WTC11 (cell line): ENCODE data around the gene DNPH1.

Experiments used
- ATF1 ChIP-seq: sonication (generic); formaldehyde crosslinking; IDR thresholded peaks from 2 replicates; pipeline ENCODE4 v1.8.1; 2023; ENCODE audit warnings: mild to moderate bottlenecking, moderate library complexity, missing genetic modification reagents
- ELF4 ChIP-seq: sonication (generic); formaldehyde crosslinking; IDR thresholded peaks from 2 replicates; pipeline ENCODE4 v1.8.1; 2022; ENCODE audit warnings: low read depth, mild to moderate bottlenecking, moderate library complexity, missing genetic modification reagents
- NFATC4 ChIP-seq: fragments of 250-450 bp; sonication (Bioruptor Pico); IDR thresholded peaks from 2 replicates; pipeline ENCODE4 v1.9.0; 2021; ENCODE audit warnings: mild to moderate bottlenecking
- NR1H2 ChIP-seq: sonication (generic); formaldehyde crosslinking; IDR thresholded peaks from 2 replicates; pipeline ENCODE4 v1.9.0; 2021; ENCODE audit warnings: mild to moderate bottlenecking, moderate library complexity, missing genetic modification reagents
- OVOL2 ChIP-seq: fragments of 250-450 bp; sonication (Bioruptor Pico); IDR thresholded peaks from 2 replicates; pipeline ENCODE4 v1.9.0; 2021; ENCODE audit warnings: mild to moderate bottlenecking, borderline replicate concordance
- SMAD4 ChIP-seq: sonication (generic); formaldehyde crosslinking; IDR thresholded peaks from 2 replicates; pipeline ENCODE4 v1.8.0; 2022; ENCODE audit warnings: mild to moderate bottlenecking, missing genetic modification reagents
- SP1 ChIP-seq: sonication (generic); formaldehyde crosslinking; conservative IDR thresholded peaks from 2 replicates; pipeline ENCODE4 v1.8.1; 2022; ENCODE audit warnings: missing genetic modification reagents
- TEAD4 ChIP-seq: sonication (generic); formaldehyde crosslinking; IDR thresholded peaks from 2 replicates; pipeline ENCODE4 v1.8.0; 2022; ENCODE audit warnings: mild to moderate bottlenecking, missing genetic modification reagents
- TF ChIP-seq, protein P1 (sequence below): fragments of 200-600 bp; IDR thresholded peaks from 2 replicates; pipeline ENCODE4 v1.8.0; 2022; ENCODE audit warnings: antibody characterized with exemption
- TF ChIP-seq, protein P2 (sequence below): sonication (generic); formaldehyde crosslinking; IDR thresholded peaks from 2 replicates; pipeline ENCODE4 v1.8.1; 2022; ENCODE audit warnings: low read depth, mild to moderate bottlenecking, moderate library complexity, missing genetic modification reagents, borderline replicate concordance
- TF ChIP-seq, protein P3 (sequence below): sonication (generic); formaldehyde crosslinking; IDR thresholded peaks from 2 replicates; pipeline ENCODE4 v1.8.1; 2022; ENCODE audit warnings: low read depth, missing genetic modification reagents, borderline replicate concordance
- TF ChIP-seq, protein P4 (sequence below): sonication (generic); formaldehyde crosslinking; IDR thresholded peaks from 2 replicates; pipeline ENCODE4 v1.8.1; 2023; ENCODE audit warnings: mild to moderate bottlenecking, moderate library complexity, missing genetic modification reagents
- TF ChIP-seq, protein P5 (sequence below): sonication (generic); formaldehyde crosslinking; IDR thresholded peaks from 2 replicates; pipeline ENCODE4 v1.8.0; 2022; ENCODE audit warnings: mild to moderate bottlenecking, missing genetic modification reagents
- TF ChIP-seq, protein P6 (sequence below): sonication (generic); formaldehyde crosslinking; IDR thresholded peaks from 2 replicates; pipeline ENCODE4 v1.8.1; 2023; ENCODE audit warnings: mild to moderate bottlenecking, missing genetic modification reagents

DNA sequence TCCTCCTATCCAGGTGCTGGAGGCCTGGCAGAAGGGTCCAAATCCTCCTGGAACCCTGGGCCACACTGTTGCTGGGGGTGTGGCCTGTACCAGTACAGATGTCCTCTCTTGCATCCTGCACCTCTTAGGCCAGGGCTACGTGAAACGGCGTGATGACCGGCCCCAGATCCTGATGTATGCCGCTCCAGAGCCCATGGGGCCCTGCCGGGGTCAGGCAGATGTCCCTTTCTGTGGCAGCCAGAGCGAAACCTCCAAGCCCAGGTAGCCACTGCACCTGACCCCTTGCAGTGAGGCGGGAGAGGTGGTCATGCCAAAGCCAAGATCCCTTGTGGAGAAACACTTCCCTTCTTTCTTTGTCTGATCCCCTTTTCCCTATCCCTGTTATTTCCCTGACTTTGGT, 14.2 kb downstream of the DNPH1 start:
- TF ChIP-seq ATF1 (CRISPR knock-in tag) (no peak), SMAD4 (CRISPR knock-in tag) (no peak), OVOL2 (no peak), NR1H2 (CRISPR knock-in tag) (no peak), ELF4 (CRISPR knock-in tag) (no peak), NFATC4 (CRISPR knock-in tag) (no peak), SP1 (no peak), TEAD4 (CRISPR knock-in tag) (no peak)
- TF ChIP-seq, protein P1, sequence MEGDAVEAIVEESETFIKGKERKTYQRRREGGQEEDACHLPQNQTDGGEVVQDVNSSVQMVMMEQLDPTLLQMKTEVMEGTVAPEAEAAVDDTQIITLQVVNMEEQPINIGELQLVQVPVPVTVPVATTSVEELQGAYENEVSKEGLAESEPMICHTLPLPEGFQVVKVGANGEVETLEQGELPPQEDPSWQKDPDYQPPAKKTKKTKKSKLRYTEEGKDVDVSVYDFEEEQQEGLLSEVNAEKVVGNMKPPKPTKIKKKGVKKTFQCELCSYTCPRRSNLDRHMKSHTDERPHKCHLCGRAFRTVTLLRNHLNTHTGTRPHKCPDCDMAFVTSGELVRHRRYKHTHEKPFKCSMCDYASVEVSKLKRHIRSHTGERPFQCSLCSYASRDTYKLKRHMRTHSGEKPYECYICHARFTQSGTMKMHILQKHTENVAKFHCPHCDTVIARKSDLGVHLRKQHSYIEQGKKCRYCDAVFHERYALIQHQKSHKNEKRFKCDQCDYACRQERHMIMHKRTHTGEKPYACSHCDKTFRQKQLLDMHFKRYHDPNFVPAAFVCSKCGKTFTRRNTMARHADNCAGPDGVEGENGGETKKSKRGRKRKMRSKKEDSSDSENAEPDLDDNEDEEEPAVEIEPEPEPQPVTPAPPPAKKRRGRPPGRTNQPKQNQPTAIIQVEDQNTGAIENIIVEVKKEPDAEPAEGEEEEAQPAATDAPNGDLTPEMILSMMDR: no peak
- TF ChIP-seq, protein P2, sequence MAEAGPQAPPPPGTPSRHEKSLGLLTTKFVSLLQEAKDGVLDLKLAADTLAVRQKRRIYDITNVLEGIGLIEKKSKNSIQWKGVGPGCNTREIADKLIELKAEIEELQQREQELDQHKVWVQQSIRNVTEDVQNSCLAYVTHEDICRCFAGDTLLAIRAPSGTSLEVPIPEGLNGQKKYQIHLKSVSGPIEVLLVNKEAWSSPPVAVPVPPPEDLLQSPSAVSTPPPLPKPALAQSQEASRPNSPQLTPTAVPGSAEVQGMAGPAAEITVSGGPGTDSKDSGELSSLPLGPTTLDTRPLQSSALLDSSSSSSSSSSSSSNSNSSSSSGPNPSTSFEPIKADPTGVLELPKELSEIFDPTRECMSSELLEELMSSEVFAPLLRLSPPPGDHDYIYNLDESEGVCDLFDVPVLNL (CRISPR knock-in tag): no peak
- TF ChIP-seq, protein P3, sequence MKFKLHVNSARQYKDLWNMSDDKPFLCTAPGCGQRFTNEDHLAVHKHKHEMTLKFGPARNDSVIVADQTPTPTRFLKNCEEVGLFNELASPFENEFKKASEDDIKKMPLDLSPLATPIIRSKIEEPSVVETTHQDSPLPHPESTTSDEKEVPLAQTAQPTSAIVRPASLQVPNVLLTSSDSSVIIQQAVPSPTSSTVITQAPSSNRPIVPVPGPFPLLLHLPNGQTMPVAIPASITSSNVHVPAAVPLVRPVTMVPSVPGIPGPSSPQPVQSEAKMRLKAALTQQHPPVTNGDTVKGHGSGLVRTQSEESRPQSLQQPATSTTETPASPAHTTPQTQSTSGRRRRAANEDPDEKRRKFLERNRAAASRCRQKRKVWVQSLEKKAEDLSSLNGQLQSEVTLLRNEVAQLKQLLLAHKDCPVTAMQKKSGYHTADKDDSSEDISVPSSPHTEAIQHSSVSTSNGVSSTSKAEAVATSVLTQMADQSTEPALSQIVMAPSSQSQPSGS (CRISPR knock-in tag): no peak
- TF ChIP-seq, protein P4, sequence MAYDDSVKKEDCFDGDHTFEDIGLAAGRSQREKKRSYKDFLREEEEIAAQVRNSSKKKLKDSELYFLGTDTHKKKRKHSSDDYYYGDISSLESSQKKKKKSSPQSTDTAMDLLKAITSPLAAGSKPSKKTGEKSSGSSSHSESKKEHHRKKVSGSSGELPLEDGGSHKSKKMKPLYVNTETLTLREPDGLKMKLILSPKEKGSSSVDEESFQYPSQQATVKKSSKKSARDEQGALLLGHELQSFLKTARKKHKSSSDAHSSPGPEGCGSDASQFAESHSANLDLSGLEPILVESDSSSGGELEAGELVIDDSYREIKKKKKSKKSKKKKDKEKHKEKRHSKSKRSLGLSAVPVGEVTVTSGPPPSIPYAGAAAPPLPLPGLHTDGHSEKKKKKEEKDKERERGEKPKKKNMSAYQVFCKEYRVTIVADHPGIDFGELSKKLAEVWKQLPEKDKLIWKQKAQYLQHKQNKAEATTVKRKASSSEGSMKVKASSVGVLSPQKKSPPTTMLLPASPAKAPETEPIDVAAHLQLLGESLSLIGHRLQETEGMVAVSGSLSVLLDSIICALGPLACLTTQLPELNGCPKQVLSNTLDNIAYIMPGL (CRISPR knock-in tag): no peak
- TF ChIP-seq, protein P5, sequence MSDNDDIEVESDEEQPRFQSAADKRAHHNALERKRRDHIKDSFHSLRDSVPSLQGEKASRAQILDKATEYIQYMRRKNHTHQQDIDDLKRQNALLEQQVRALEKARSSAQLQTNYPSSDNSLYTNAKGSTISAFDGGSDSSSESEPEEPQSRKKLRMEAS (CRISPR knock-in tag): no peak
- TF ChIP-seq, protein P6, sequence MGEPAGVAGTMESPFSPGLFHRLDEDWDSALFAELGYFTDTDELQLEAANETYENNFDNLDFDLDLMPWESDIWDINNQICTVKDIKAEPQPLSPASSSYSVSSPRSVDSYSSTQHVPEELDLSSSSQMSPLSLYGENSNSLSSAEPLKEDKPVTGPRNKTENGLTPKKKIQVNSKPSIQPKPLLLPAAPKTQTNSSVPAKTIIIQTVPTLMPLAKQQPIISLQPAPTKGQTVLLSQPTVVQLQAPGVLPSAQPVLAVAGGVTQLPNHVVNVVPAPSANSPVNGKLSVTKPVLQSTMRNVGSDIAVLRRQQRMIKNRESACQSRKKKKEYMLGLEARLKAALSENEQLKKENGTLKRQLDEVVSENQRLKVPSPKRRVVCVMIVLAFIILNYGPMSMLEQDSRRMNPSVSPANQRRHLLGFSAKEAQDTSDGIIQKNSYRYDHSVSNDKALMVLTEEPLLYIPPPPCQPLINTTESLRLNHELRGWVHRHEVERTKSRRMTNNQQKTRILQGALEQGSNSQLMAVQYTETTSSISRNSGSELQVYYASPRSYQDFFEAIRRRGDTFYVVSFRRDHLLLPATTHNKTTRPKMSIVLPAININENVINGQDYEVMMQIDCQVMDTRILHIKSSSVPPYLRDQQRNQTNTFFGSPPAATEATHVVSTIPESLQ (CRISPR knock-in tag): no peak
